ENCODE measurements around the gene LCTL.

DNA sequence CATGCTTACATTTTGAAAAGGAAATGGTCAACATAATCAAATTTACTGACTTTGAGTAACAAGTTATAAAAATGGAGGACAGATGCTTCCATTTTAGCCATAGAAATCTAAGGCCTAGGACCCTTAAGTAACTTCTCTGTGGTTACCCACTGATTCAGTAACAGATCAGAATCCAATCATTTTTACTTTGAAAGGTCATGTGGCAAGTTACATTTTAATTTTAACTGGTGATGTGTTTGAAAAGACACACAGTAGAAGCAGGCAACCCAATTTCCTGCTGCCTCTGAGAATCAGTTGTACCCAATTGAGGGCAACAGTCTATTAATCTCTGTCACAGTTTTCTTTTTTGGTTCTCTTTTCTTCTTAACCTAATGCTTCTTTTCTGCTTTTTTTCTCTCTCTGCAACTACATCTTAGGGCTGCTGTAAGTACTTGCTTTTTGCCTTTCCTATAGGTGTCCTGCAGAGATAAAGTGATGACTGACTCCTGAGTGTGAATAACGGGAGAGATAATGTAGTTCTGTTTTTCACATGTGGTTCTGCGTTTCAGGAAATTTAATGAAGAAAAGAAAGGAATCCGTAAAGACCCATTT lies 57.4 kb downstream of the LCTL start:
- TF ChIP-seq, protein P1, sequence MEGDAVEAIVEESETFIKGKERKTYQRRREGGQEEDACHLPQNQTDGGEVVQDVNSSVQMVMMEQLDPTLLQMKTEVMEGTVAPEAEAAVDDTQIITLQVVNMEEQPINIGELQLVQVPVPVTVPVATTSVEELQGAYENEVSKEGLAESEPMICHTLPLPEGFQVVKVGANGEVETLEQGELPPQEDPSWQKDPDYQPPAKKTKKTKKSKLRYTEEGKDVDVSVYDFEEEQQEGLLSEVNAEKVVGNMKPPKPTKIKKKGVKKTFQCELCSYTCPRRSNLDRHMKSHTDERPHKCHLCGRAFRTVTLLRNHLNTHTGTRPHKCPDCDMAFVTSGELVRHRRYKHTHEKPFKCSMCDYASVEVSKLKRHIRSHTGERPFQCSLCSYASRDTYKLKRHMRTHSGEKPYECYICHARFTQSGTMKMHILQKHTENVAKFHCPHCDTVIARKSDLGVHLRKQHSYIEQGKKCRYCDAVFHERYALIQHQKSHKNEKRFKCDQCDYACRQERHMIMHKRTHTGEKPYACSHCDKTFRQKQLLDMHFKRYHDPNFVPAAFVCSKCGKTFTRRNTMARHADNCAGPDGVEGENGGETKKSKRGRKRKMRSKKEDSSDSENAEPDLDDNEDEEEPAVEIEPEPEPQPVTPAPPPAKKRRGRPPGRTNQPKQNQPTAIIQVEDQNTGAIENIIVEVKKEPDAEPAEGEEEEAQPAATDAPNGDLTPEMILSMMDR (IDR thresholded peaks at IDR 0.05), result no peak
- TF ChIP-seq TP53 (CRISPR knock-in tag; IDR thresholded peaks at IDR 0.05) (no peak), RNF2 (IDR thresholded peaks at IDR 0.05; ENCODE audit: borderline replicate concordance, low read depth) (no peak)
